CD1c-positive myeloid dendritic cell (primary cell): ENCODE results near the gene SLFN5.
A peak's percentile ranks its signal among the peaks of the same experiment; 100 is the strongest.
"Not testable (repeated sequence)": the region's sequence is repeated elsewhere in the genome, so short reads cannot be mapped to it uniquely, and the experiment has no call there.

Experiments
- DNase-seq: peaks from one replicate; pipeline ENCODE4 v3.0.0-alpha.2; 2016; ENCODE audit errors: extremely low spot score

The SLFN5 gene

DNA sequence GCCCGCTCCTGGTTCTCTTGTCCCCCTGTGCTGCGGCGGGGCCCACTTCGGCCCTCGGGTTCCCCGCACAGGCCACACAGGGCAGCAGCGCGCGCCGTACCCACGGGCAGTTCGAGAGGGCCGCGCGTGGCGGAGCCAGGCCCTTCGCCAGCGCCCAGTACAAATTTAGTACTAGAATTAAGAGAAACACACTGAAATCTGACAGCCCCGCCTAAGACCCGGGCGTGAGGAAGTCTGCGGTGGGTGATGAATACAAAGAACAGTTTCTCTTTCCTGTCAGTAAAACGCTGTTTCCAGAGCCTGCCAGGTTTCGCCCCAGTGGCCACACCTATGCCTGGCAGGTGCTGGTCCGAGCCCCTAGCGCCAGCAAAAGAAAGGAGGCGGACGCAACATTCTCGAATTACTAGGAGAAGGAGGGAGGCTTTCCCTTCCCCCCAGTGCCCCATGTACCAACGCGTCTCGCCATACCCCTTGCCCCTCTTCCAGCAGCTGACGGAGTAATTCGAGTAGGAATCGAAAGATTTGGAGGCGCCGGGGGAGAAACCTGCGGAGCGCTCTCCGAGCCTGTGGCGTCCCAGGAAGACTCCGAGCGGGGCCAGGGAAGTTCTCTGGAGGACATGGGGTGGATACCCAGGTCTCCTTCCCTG, 591 bp upstream of the SLFN5 start:
- DNase-seq, result peak; percentile 77

DNA sequence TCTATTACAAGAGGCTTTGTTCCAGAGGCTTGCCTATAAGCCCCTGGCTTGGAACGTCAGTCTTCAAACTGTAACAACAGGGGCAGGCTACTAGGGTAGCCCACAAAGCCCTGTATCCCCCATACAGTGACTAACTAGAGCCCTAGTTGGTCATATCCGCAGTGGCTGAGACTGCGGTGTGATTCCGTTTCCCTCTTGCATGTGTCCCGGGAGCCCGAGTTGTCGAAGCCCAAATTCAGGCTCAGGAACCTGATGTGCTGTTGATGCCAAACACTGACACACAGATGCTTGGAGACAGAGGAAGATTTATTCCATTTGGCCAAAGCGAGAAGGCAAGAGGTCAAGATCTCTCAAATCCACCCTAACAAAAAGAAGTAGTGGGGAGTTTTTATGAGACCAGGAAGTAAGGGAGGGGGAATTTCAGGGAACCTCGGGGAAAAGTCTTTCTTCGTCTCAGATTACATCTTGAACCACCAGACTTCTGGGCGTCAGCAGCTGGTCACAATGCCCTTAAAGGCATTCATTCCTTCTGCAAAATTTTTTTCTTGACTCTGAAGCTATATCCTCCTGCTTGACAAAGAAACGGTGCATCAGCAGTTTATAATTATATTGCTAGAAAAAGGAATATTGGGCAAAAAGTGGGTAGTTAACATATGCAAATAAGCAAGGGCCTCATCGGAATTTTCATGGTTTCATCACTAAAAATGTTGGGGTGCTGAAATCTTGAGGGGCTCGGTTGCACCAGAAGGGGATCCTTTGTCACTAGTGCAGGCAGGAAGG, 879 bp downstream of the SLFN5 start:
- DNase-seq, result peak; percentile 64

- DNase-seq, result peak; percentile 69
Observed at GRCh38 chr17:35244341-35245195, 1.7 kb downstream of the SLFN5 start.

GRCh38 chr17:35245196-35245486, 2.3 kb downstream of the SLFN5 start:
- DNase-seq, result peak; percentile 50

DNA sequence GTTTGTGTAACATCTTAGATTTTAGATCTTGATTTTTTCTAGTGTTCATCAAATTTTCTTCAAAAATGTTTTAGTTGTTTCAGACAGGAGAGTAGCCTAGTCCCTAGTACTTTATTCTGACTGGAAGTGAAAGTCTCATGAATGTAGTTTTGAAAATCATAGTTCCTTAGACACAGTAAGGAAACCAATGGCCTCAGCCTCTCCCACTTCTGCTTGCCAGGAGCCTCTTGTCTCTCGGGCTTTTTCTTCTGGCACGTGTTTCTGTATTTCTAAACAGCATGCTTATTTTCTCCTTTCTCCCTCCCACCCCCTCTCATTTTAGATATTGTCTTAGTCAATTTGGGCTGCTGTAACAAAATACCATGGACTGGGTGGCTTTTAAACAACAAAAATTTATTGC, 9.8 kb downstream of the SLFN5 start:
- peak; percentile 84 for DNase-seq

DNA sequence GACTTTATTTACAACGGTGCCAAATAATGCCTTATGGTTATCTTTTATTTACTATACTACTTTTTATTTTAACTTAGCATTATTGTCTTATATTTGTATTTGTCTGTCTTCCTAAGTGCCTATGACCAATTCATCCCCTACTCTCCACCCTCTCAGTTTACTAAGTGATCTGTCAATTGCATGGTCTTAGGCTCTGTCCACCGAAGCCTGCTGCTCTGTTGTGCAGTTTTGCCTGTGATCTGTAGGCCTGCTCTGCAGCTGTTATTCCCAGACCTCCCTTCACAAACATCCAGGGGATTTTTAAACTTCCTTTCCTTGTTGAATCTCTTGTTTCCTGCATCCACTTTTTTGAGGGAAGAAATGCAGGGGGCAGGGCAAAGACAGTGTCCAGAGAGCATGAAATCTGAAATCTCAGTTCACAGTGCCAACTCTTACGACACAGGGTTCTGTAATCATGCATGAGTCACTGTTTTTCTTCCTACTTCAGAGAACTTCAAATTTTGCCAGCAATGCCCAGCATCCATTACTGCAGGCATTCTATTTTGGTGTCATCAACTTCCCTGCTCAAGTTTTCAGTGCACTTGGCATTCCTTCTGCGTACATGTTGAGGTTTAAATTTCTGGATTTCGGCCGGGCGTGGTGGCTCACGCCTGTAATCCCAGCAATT, 11.4 kb downstream of the SLFN5 start:
- DNase-seq, result peak; percentile 93

DNA sequence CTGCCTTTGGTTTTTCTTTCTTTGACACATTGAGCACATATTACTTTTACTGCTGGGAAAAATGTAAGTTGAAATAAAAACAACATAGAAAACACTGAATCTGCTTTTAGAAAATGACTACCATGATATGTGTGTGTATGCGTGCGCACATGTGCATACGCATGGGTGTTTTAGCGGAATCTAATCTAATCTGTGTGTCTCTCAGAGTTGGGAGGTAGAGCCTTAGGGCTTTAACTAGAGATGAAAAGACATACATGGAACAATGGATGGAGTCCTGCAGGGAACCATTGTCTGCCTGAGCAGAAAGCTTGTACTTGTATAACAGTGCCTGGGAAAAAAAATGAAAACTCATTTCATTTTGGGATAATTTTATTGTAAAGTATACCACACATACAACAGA, 12.4 kb downstream of the SLFN5 start:
- DNase-seq, result no peak

- DNase-seq, result no peak
Observed at GRCh38 chr17:35256629-35257028, 13.8 kb downstream of the SLFN5 start.

DNA sequence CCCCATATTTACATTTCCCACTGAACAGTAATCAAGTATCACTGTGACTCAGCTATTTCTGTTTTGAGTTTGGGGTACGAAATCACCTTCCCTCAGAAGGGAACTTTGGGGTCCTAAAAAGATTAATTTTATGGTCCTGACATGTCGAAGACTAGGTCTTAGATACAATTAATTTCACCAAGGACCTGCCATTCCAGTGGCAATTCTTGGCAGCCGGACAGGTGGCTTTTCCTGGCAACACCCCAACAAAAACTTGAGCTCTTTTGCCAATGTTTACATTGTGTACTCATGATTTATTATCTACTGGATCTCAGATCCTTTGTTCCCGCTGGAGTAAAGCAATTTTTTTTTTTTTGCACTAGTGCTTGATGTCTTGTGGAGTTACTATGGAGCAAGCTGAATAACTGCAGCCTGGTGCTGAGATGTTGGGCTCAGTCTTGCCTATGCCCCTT, 14.4 kb downstream of the SLFN5 start:
- DNase-seq, result no peak

DNA sequence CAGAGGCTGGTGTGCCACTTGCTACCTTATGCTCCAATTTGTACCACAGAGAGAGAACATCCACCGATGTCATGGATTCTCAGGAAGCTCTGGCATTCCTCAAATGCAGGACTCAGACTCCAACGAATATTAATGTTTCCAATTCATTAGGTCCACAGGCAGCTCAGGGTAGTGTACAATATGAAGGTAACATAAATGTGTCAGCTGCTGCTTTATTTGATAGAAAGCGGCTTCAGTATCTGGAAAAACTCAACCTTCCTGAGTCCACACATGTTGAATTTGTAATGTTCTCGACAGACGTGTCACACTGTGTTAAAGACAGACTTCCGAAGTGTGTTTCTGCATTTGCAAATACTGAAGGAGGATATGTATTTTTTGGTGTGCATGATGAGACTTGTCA, 16.1 kb downstream of the SLFN5 start:
- no peak for DNase-seq

- DNase-seq, result no peak
Observed at GRCh38 chr17:35265071-35265470, 22.2 kb downstream of the SLFN5 start.

DNA sequence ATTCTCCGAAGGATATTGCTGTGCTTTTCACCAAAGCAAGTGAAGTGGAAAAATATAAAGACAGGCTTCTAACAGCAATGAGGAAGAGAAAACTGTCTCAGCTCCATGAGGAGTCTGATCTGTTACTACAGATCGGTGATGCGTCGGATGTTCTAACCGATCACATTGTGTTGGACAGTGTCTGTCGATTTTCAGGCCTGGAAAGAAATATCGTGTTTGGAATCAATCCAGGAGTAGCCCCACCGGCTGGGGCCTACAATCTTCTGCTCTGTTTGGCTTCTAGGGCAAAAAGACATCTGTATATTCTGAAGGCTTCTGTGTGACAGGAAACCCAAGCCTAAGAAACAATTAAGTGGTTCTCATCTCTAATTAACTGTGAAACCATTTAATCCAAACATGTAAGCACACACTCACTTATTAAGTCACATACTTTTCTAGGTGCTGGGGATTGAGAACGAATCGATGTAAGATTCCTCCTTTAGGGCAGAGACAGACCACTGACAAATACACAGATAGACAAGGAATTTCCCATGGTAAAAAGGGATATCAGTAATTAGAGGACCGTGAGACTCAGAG, 22.8 kb downstream of the SLFN5 start:
- DNase-seq, result no peak

DNA sequence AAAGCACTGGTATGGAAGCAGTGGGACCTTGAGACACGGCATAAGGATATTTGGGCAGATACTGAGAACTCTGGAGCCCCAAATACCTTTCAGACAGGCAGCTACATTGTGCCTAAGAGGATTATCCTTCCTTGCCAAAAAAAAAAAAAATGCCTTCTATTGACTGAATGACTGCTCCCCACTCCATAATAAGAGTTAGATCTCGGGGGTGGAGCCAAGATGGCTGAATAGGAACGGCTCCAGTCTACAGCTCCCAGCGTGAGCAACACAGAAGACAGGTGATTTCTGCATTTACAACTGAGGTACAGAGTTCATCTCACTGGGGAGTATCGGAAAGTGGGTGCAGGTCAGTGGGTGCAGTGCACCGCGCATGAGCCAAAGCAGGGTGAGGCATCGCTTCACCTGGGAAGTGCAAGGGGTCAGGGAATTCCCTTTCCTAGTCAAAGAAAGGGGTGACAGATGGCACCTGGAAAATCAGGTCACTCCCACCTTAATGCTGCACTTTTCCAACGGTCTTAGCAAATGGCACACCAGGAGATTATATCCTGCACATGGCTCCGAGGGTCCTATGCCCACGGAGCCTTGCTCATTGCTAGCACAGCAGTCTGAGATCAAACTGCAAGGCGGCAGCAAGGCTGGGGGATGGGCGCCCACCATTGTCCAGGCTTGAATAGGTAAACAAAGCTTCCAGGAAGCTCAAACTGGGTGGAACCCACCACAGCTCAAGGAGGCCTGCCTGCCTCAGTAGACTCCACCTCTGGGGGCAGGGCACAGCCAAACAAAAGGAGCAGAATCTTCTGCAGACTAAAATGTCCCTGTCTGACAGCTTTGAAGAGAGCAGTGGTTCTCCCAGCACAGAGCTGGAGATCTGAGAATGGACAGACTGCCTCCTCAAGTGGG, 31.5 kb downstream of the SLFN5 start:
- DNase-seq, result not testable (repeated sequence)

GRCh38 chr17:35278454-35278853, 35.6 kb downstream of the SLFN5 start:
- DNase-seq, result not testable (repeated sequence)

- DNase-seq, result not testable (repeated sequence)
Observed at GRCh38 chr17:35278876-35279275, 36.0 kb downstream of the SLFN5 start.

DNA sequence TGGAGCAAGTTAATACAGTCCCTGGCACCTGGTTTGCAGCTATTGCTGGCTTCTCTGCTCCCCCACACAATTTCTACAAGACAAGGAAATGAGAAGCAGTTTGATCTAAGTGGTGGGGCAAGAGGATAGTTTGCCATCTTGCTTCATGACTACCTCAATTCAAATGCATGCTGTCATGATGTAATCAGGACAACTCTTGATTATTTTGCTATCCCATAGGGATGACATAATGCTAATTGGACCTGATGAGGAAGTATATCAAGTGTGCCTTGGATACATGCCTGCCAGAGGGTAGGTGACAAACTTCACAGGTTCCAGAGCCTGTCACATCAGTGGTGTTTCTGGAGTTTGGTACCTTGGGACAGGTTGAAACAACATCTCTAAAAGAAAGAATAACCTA, 40.9 kb downstream of the SLFN5 start:
- DNase-seq, result no peak

DNA sequence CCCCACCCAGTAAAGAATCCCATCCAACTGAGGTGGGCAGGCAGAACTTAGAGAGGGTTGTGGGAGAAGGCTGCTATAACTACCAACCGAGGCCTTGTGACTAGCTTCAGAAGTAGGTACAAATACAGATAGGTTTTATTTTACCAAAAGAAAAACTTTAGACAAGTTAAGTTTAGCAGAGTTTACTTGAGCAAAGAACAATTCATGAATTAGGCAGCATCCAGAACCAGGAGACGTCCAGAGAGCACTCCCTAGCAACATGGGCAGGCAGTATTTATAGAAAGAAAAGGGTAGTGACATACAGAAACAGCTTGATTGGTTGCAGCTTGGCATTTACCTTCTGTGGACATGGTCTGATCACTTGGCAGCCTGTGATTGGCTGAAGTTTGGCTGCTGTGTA, 42.1 kb downstream of the SLFN5 start:
- no peak for DNase-seq

DNA sequence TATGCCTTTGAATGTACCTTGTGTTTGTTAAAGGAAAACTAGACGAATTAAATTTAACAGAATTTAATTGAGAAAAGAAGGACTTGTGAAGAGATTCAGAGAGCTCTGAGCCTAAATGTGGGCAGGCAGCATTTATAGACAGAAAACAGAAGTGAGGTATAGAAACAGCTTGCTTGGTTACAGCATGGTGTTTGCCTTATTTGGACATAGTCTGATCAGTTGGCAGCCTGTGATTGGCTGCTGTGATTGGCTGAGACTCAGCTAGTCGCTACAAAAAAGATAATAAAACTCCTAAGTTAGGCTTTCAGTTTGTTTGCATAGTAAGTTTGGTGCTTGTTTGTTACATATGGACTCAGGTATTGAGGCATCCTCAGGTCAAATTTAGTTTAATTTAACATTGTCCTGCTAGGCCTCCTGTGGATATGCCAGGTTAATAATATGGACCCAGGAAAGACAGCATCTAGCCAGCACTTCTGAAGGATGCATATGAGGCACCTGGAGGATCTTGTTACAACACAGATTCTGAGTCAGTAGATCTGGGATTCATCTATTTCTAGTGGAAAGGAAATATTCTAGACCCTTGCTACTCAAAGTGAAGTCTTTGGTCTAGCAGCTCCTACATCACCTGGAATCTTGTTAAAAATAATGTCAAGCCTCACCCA, 43.4 kb downstream of the SLFN5 start:
- DNase-seq, result peak; percentile 13

DNA sequence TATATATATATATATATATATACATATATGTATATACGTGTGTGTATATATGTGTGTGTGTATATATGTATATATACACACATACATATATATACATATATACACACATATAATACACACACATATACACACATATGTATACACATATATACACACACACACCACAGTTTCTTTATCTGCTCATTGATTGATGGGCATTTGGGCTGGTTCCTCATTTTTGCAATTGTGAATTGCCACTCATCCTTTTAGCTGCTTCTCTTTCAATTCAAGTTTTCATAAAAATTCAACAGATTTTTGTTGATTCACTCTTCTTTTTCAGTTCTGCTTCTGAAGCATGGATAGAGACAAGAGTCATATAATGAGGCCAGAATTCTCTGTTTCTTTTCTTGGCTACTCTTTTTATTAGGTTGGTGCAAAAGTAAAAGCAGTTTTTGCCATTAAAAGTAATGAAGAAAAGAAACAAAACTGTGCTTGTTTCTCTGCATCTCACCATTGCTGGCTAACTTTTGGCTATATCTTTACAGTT, 44.5 kb downstream of the SLFN5 start:
- DNase-seq, result peak; percentile 30

GRCh38 chr17:35289222-35289621, 46.4 kb downstream of the SLFN5 start:
- peak; percentile 49 for DNase-seq
